Measurements from ENCODE around the gene MAML3. TPM values are rescaled to one million over a fixed set of nuclear protein-coding genes. Genes with fewer than 3 reads are reported as not detected.

Gene MAML3
- polyA plus RNA-seq, 1 donor (not counting 4 experiments of a cell fraction or from before 2014, with no cell fraction given): 0.68 TPM

DNA sequence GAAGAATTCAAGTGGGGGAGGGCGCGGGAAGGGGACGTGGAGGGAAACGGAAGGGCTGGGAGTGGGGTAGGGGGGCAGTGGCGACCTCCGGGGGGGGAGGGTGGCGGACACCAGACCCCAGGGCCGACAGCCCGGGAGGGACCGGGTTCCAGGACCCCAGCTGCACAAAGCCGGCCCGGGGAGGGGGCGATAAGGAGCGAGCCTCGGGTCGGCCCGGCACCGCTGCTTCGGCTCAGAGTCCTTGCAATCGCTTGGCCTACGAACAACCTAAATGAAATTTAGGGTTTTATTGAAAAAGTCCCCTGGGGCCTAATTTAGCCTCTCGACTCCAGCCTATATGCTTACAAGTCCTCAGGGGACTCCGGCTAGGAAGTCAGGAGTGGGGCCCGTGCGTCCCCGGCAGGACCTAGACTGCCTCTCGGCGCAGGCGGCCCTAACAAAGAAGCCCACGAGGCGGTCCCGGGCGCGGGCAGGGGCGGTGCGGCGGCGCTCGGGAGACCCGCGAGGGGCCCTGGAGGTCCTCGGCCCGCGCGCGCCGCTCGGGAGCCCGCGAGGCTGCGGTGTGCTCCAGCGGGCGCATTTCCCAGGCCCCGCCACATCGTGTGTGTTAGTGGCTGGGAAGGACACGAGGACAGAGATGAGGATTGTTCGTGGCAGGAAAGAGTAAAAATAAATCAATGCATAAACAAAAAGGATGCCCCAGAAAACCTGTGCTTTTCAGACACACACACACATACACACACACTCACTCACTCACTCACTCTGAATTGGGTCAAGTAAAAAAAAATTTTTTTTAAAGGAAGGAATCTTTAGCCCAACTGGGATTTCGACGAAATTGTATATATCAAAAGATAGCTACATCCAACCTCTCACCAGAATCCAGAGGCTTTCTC lies 418.4 kb downstream of the MAML3 start:
- FAIRE-seq: no peak
- Histone ChIP-seq H3K27ac (ENCODE audit: control insufficient read depth, insufficient read depth, low read length) (no peak overlapping the region), H3K9me1 (ENCODE audit: control insufficient read depth, extremely low read depth, insufficient read depth, low read length) (no peaks in the 10 kb centered on the region), H4K20me1 (ENCODE audit: control insufficient read depth, extremely low read depth, insufficient read depth, low read length) (no peaks in the 10 kb centered on the region), H2AFZ (ENCODE audit: control insufficient read depth, low read length) (no peak overlapping the region), H3K4me2 (ENCODE audit: control insufficient read depth, extremely low read depth, insufficient read depth, low read depth, low read length) (peak overlapping the region; percentile 68), H3K4me1 (ENCODE audit: control insufficient read depth, extremely low read depth, insufficient read depth, low read length) (peaks cover 10% of the 10 kb centered on the region), H3K4me3 (ENCODE audit: control insufficient read depth in 2 of 3, extremely low read depth in 1 of 3, insufficient read depth in 2 of 3, low read depth in 1 of 3, low read length in 3 of 3) (peak overlapping the region in 2 of 3 experiments; percentile 50 to 64), H3K79me2 (ENCODE audit: control insufficient read depth, insufficient read depth, low read length) (no peaks in the 10 kb centered on the region), H3K9me3 (ENCODE audit: control insufficient read depth, low read depth, low read length) (no peaks in the 10 kb centered on the region), H3K9ac (ENCODE audit: control insufficient read depth, extremely low read depth, insufficient read depth, low read length) (no peak overlapping the region), H3K27me3 (ENCODE audit: control insufficient read depth, extremely low read depth, insufficient read depth, low read length) (peaks cover 13% of the 10 kb centered on the region), H3K36me3 (ENCODE audit: control insufficient read depth in 2 of 2, extremely low read depth in 1 of 2, insufficient read depth in 2 of 2, low read length in 2 of 2) (no peaks in the 10 kb centered on the region)
- DNase-seq (ENCODE audit: low read depth, low spot score): no peak
- dilution Hi-C loops (cut with MboI; ENCODE audit: extremely low pct_ligation_motif_present, low sequenced_read_pairs): no loop called here
- TF ChIP-seq EZH2 (IDR thresholded peaks at IDR 0.05; ENCODE audit: low read length): peak; percentile 51
- TF ChIP-seq, protein P1, sequence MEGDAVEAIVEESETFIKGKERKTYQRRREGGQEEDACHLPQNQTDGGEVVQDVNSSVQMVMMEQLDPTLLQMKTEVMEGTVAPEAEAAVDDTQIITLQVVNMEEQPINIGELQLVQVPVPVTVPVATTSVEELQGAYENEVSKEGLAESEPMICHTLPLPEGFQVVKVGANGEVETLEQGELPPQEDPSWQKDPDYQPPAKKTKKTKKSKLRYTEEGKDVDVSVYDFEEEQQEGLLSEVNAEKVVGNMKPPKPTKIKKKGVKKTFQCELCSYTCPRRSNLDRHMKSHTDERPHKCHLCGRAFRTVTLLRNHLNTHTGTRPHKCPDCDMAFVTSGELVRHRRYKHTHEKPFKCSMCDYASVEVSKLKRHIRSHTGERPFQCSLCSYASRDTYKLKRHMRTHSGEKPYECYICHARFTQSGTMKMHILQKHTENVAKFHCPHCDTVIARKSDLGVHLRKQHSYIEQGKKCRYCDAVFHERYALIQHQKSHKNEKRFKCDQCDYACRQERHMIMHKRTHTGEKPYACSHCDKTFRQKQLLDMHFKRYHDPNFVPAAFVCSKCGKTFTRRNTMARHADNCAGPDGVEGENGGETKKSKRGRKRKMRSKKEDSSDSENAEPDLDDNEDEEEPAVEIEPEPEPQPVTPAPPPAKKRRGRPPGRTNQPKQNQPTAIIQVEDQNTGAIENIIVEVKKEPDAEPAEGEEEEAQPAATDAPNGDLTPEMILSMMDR (optimal IDR thresholded peaks at IDR 0.05 in 1 of 3, IDR thresholded peaks at IDR 0.05 in 1 of 3, conservative IDR thresholded peaks at IDR 0.05 in 1 of 3; ENCODE audit: extremely low read depth in 1 of 3, insufficient read depth in 2 of 3, low read length in 3 of 3): no peak

DNA sequence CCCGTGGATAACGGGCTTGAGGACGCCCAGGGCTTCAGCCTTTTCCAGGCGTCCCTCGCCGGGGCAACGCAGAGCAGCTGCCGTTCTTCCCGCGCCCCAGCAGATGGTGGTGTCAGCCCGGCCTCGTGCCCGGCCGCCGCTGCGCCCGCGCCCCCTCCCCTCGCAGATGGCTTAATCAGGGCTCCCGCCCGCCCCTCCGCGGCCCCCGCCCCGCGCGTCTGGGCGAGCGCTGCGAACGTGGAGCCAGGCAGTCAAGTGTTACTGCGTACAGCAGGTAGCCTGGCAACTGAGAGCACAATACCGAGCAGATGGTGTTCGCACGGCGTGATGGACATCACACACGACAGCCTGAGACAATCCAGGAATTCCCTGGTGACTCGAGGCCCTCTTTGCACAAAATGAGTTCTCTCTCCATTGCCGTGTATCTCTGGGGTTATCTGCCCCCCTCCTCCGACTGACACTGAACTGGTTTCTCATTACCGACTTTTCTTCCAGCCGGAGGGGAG lies 419.1 kb downstream of the MAML3 start:
- no peak for FAIRE-seq
- peak overlapping the region in 2 of 3 experiments; percentile 50 to 64 for H3K4me3 ChIP-seq (ENCODE audit: control insufficient read depth in 2 of 3, extremely low read depth in 1 of 3, insufficient read depth in 2 of 3, low read depth in 1 of 3, low read length in 3 of 3)

More for the DNA sequence above, 419.1 kb downstream of the MAML3 start:
- Histone ChIP-seq H3K36me3 (ENCODE audit: control insufficient read depth in 2 of 2, extremely low read depth in 1 of 2, insufficient read depth in 2 of 2, low read length in 2 of 2) (no peaks in the 10 kb centered on the region), H3K27ac (ENCODE audit: control insufficient read depth, insufficient read depth, low read length) (no peak overlapping the region), H4K20me1 (ENCODE audit: control insufficient read depth, extremely low read depth, insufficient read depth, low read length) (no peaks in the 10 kb centered on the region), H2AFZ (ENCODE audit: control insufficient read depth, low read length) (peak overlapping the region; percentile 72), H3K9me1 (ENCODE audit: control insufficient read depth, extremely low read depth, insufficient read depth, low read length) (no peaks in the 10 kb centered on the region), H3K9ac (ENCODE audit: control insufficient read depth, extremely low read depth, insufficient read depth, low read length) (no peak overlapping the region), H3K4me1 (ENCODE audit: control insufficient read depth, extremely low read depth, insufficient read depth, low read length) (peaks cover 4% of the 10 kb centered on the region), H3K79me2 (ENCODE audit: control insufficient read depth, insufficient read depth, low read length) (no peaks in the 10 kb centered on the region), H3K9me3 (ENCODE audit: control insufficient read depth, low read depth, low read length) (no peaks in the 10 kb centered on the region), H3K27me3 (ENCODE audit: control insufficient read depth, extremely low read depth, insufficient read depth, low read length) (peaks cover 13% of the 10 kb centered on the region), H3K4me2 (ENCODE audit: control insufficient read depth, extremely low read depth, insufficient read depth, low read depth, low read length) (peak overlapping the region; percentile 68)
- DNase-seq (ENCODE audit: low read depth, low spot score): no peak
- TF ChIP-seq, protein P1 (optimal IDR thresholded peaks at IDR 0.05 in 1 of 3, IDR thresholded peaks at IDR 0.05 in 1 of 3, conservative IDR thresholded peaks at IDR 0.05 in 1 of 3; ENCODE audit: extremely low read depth in 1 of 3, insufficient read depth in 2 of 3, low read length in 3 of 3): peak in 2 of 3 experiments; percentile 76 to 85
- TF ChIP-seq EZH2 (IDR thresholded peaks at IDR 0.05; ENCODE audit: low read length): peak; percentile 59
- dilution Hi-C loops (cut with MboI; ENCODE audit: extremely low pct_ligation_motif_present, low sequenced_read_pairs): no loop called here
